H7 (cell line): ENCODE measurements around the gene FAM161B. TPM values are rescaled to one million over a fixed set of nuclear protein-coding genes. Genes with fewer than 3 reads are reported as not detected.
"Not testable (repeated sequence)": the region's sequence is repeated elsewhere in the genome, so short reads cannot be mapped to it uniquely, and the experiment has no call there.

Experiments used
- DNase-seq: peaks from one replicate; pipeline ENCODE4 v3.0.0; 2012
- H3K27me3 ChIP-seq: 2 replicates; pipeline ENCODE4 v1.6.0; 2011; ENCODE audit warnings: mild to moderate bottlenecking, low read length; ENCODE audit not compliant: control insufficient read depth, insufficient read depth
- H3K36me3 ChIP-seq: replicated peaks from 2 replicates; pipeline ENCODE4 v1.5.1; 2011; ENCODE audit warnings: low read length; ENCODE audit not compliant: control insufficient read depth, insufficient read depth
- H3K4me3 ChIP-seq: 2 replicates; pipeline ENCODE4 v1.5.1; 2011; ENCODE audit warnings: low read depth, mild to moderate bottlenecking, control low read depth, low read length, moderate library complexity; ENCODE audit not compliant: insufficient read depth
- total RNA-seq: library from RNA; depleted of rRNA; stranded (reverse); fragments of >200 nt; shearing (Covaris generic); gene quantifications from 2 replicates; pipeline ENCODE4 v1.2.3, GENCODE V29; 2014

FAM161B gene
- total RNA-seq, 1 experiment from 2014 or later, result 0.45 TPM

- Histone ChIP-seq H3K36me3 (peaks cover 9% of the 10 kb centered on the region), H3K27me3 (no peaks in the 10 kb centered on the region), H3K4me3 (no peak overlapping the region)
- no peak for DNase-seq
Observed at GRCh38 chr14:73913256-73913655, 36.6 kb downstream of the FAM161B start.

GRCh38 chr14:73909681-73910080 lies 40.2 kb downstream of the FAM161B start:
- Histone ChIP-seq H3K36me3 (peaks cover 19% of the 10 kb centered on the region), H3K27me3 (no peaks in the 10 kb centered on the region), H3K4me3 (no peak overlapping the region)
- no peak for DNase-seq

GRCh38 chr14:73903028-73903427 lies 46.9 kb downstream of the FAM161B start:
- H3K4me3 ChIP-seq, result no peak overlapping the region
- DNase-seq, result no peak
- no peaks in the 10 kb centered on the region for H3K27me3 ChIP-seq
- peaks cover 16% of the 10 kb centered on the region for H3K36me3 ChIP-seq

GRCh38 chr14:73896521-73896920 lies 53.4 kb downstream of the FAM161B start:
- no peak for DNase-seq
- Histone ChIP-seq H3K36me3 (peaks cover 12% of the 10 kb centered on the region), H3K27me3 (no peaks in the 10 kb centered on the region)

GRCh38 chr14:73895939-73896338 lies 54.0 kb downstream of the FAM161B start:
- H3K27me3 ChIP-seq, result no peaks in the 10 kb centered on the region
- H3K4me3 ChIP-seq, result no peak overlapping the region
- peaks cover 12% of the 10 kb centered on the region for H3K36me3 ChIP-seq
- no peak for DNase-seq

More at GRCh38 chr14:73896521-73896920, 53.4 kb downstream of the FAM161B start:
- H3K4me3 ChIP-seq, result no peak overlapping the region

- not testable (repeated sequence) for H3K4me3 ChIP-seq, H3K27me3 ChIP-seq, DNase-seq
- H3K36me3 ChIP-seq, result peaks cover 12% of the 10 kb centered on the region
Observed at GRCh38 chr14:73894180-73894687, 55.7 kb downstream of the FAM161B start.

- no peak overlapping the region for H3K4me3 ChIP-seq
- H3K27me3 ChIP-seq, result no peaks in the 10 kb centered on the region
- no peak for DNase-seq
- H3K36me3 ChIP-seq, result no peaks in the 10 kb centered on the region; the same call in 1 of the 2 replicates
Observed at GRCh38 chr14:73889376-73889775, 60.5 kb downstream of the FAM161B start.

- no peaks in the 10 kb centered on the region for H3K27me3 ChIP-seq
- H3K4me3 ChIP-seq, result no peak overlapping the region
- H3K36me3 ChIP-seq, result no peaks in the 10 kb centered on the region; the same call in 1 of the 2 replicates
- DNase-seq, result no peak
Observed at GRCh38 chr14:73888971-73889370, 60.9 kb downstream of the FAM161B start.

- H3K36me3 ChIP-seq, result no peaks in the 10 kb centered on the region
- H3K4me3 ChIP-seq, result no peak overlapping the region
- H3K27me3 ChIP-seq, result no peaks in the 10 kb centered on the region
- no peak for DNase-seq
Observed at GRCh38 chr14:73888460-73888725, 61.5 kb downstream of the FAM161B start.

- DNase-seq, result no peak
- no peaks in the 10 kb centered on the region for H3K36me3 ChIP-seq
- H3K27me3 ChIP-seq, result no peaks in the 10 kb centered on the region
- H3K4me3 ChIP-seq, result peak overlapping the region; percentile 81
Observed at GRCh38 chr14:73887694-73888459, 62.0 kb downstream of the FAM161B start.

- Histone ChIP-seq H3K36me3 (no peaks in the 10 kb centered on the region), H3K4me3 (peak overlapping the region; percentile 81), H3K27me3 (no peaks in the 10 kb centered on the region)
- DNase-seq, result no peak
Observed at GRCh38 chr14:73887318-73887616, 62.6 kb downstream of the FAM161B start.

- Histone ChIP-seq H3K27me3 (no peaks in the 10 kb centered on the region), H3K4me3 (peak within 1 kb of the TSS; percentile 81), H3K36me3 (no peaks in the 10 kb centered on the region)
- DNase-seq, result peak; percentile 90
Observed at GRCh38 chr14:73886449-73887317, 63.2 kb downstream of the FAM161B start, which contains the start of gene ZNF410. Gene ZNF410 (plus strand): TSS chr14:73886859. CDS start chr14:73892176, 5,317 bp downstream.

GRCh38 chr14:73884438-73885190 lies 65.3 kb downstream of the FAM161B start:
- H3K4me3 ChIP-seq, result no peak overlapping the region
- no peak for DNase-seq
- no peaks in the 10 kb centered on the region for H3K27me3 ChIP-seq
- no peaks in the 10 kb centered on the region for H3K36me3 ChIP-seq
